Urothelium cell line (cell line): ENCODE results near the gene NCAM1.
A peak's percentile ranks its signal among the peaks of the same experiment; 100 is the strongest.

ENCODE experiments used
- DNase-seq: peaks from one replicate; pipeline ENCODE4 v3.0.0; 2011; ENCODE audit warnings: low spot score, mixed read lengths
- FAIRE-seq: peaks from 2 replicates; lab custom pipeline; 2011; peaks lifted over from hg19 to GRCh38; lab: Jason Lieb, UNC

Gene NCAM1

DNA sequence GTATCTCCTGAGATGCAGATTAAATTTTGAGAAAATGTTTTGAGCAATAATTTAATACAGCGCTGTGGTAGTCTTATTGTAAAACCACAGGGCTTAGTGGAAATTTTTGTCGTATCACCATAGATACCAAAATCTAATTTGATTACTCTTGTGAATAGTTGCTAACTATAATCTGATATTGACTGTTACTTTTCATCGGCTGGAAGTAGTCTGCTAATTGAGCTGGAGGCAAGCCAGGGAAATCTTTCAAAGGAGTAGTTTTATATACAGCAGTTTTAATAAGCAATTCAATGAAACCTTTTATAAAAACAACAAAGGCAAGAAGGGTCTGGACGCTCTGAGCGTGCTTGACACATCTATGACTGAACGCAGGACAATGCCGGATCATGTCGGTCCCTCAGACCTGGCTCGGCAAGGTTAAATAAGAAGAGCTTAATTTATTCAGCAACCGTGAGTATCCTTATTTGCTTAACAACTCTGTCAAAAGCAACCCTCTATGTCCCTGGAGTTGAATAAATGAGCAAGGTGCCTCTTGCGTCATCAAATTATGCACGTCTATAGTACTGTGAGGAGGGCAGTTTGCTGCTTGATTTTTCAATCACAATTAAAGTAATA is 121.2 kb downstream of the NCAM1 start:
- DNase-seq, result no peak

DNA sequence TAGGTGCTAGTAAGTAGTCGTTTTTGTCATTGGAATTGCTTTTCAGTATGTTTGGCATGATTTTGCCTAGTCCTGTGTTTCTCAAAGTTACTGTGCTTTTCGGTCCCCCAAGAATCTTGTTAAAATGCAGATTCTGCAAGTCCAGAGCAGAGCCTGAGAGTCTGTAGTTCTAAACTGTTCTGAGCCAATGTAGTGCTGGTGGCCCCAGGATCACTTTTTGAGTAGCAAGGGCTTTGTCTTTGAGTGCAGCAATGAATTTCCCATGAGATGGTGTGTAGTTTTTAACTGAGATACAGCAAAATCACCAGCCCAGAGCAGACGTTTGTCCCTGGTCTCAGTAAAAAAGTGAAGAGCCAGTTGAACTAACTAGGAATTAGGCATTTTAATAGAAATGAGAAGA is 122.4 kb downstream of the NCAM1 start:
- FAIRE-seq (no peak), DNase-seq (no peak)

More for the DNA sequence above, 121.2 kb downstream of the NCAM1 start:
- FAIRE-seq, result no peak

DNA sequence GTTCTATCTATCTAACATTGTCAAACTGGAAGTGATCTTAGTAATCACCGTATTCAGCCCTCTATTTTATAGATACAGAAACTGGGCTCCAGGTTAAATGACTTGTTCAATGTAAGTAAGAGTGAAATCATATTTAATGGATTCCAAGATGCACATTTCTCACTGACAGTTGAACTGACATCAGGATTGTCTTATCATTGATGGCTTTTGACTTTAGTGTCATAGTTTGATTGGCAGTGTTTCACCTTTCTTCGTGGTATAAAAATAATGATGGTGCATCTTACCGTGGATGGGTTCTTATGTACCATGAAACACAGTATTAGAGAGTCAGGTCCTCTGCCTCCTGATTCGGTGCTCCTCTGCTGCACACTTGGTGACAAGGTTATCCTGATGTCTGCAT is 123.1 kb downstream of the NCAM1 start:
- DNase-seq, result no peak
- FAIRE-seq, result peak; percentile 83

DNA sequence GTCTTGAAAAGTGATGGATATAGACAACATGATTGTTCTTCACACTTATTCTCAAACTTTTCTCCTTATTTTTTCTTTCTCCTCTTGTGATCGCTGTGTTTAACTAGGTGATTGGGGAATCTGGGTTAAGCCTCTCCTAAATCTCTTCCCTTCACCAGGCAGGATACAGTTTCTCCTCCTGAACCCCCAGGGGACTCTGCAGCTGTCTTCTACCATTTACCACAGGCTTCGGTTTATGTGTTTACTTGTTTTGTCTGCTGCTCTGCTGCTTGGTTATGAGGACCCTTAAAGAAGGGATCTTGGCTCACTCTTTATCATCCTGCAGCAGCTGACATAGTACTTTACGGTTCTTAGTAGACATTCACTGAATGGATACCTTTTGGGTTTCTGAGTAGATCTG is 124.2 kb downstream of the NCAM1 start:
- no peak for FAIRE-seq
- DNase-seq, result no peak

DNA sequence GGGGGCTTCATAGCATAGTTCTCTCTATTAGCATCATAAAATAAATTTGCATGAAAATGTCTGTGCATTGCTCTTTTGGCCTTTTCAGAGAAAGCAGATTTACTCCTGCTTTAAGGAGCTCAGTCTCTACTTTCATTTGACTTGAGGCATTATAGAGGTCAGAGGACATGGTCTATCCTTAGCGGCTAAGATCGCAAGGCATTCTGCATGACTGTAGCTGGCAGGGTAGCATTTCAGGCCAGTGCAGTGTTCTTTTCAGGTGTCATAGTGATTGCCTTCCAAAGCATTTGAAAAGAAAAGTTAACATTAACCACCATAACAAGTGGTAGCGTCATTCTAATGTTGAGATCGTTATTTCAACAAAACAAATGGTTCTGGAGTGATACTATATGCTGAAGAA is 126.5 kb downstream of the NCAM1 start:
- no peak for FAIRE-seq
- DNase-seq, result no peak

DNA sequence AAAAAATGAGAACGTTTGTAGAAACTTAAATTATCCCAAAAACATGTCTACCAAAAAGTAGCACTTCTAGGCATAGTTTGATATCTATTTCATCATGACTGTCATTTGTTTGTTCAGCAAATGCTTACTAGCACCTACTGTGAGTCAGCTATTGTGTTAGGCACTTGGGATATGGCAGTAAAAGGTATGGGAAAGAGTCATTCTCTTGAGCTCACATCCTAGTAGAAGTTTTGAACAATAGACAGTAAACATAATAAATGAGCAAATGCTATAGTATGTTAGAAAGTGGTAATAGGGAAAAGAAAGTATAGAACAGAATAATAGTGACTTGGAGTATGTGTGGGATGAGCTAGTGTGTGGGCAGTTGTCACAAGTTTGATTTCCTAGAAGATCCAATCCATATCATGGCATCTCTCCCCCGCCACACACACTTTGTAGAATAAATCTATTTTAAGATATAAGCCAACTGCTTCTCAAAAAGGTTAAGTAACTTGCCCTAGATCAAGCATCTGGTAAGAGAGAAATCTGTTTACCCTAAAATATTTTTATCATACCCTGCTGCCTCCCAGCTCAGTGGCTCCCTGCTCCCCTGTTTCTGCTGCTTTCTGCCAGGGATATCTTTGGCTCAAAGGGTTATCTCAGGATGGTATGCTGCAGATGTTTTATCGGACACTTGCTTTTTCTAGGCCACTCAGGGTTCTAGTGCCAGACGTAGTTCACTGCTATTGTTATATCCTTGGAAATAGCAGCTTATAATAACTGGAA is 129.7 kb downstream of the NCAM1 start:
- FAIRE-seq, result peak; percentile 56

DNA sequence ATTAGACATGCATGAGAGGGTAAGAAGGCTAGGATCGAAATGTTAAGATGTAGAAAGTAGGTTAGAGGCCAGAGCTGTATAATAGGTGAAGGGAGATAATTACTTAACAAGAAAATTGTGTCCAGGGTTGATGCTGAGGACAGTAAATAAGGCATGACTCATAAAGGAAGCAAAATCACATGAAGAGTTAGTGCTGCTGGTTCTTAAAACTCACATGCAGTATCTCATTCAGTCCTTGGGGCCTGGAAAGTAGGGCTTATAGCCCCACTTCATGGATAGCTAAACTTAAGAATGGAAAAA is 130.2 kb downstream of the NCAM1 start:
- DNase-seq (no peak), FAIRE-seq (no peak)

More for the DNA sequence above, 129.7 kb downstream of the NCAM1 start:
- peak; percentile 36 for DNase-seq

DNA sequence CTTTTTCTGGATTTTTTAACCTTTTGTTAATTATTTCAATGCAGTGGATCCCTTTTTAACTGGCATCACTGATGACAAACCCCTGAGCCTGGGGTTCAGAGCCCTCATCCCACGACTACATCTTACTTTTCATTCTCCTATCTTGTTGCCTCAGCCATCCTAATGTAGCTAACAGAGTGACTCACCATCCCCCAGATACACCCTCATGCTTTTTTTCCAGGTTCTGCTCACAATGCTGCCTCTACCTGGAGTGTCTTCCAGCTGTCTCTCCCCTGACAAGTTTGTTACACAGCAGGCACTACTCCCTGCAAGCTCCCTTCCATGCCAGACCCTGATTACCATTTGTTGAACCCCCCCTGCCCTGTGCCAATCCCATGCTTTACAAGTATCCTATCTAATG is 135.4 kb downstream of the NCAM1 start:
- FAIRE-seq, result no peak
- DNase-seq, result no peak

DNA sequence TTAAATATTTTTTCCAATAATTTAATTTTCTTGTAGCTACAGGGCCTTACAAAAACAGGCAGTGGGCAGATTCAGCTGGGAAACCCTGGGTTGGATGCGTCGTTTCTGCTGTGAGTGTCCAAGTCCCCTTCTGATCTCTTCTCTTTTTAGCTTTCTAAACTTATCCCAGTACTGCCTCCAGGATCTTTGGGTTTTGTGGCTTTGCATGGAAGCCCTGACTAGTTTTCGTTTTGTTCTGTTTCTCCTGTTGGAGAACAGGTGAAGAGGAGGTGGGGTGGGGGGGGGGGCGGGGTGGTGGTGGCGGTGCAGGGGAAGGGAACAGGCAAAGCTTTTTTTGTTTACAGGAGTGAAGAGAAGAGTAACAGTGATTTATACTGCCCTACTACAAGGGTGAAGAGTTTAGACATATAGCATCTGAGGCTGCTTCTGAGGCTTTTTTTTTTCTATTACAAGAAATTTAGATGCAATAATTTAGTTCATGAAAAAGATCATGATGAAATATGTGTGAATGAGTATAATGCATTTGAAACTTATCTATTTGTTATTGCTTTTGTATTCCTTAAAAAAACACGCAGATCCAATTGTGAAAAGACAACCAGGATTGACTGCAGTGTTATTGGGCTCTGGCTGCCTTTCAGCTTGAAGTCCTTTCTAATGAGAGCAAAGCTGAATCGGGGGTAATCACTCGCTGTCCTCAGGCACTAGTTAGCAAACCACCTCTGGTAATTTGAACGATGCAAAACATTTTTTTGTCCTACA is 142.9 kb downstream of the NCAM1 start:
- DNase-seq (no peak), FAIRE-seq (no peak)

DNA sequence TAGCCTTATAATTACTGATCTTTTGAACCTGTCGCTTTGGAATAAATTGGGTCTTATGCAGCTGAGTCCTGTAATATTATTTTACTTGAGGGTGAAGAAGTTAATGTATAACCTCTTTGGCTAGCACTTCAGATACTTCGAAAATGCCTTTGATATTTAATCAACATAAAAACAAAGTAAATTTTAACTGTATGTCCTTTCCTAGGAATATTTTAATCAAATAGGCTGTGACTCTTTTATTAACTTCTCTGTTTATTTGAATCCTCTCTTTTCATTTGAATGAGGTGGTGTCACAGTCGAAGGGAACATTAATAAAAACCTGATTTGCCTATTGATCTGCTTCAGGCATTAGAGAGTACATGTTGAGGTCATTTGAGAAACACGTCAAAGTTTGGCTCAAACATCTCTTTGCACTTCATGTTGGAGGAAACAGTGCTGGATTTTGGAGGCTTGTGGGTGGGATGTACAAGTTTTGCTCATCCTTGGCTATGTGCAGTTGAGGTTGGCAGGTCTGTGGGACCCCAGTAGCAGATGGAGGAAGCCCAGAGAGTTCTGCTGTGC is 143.6 kb downstream of the NCAM1 start:
- FAIRE-seq (no peak), DNase-seq (no peak)

DNA sequence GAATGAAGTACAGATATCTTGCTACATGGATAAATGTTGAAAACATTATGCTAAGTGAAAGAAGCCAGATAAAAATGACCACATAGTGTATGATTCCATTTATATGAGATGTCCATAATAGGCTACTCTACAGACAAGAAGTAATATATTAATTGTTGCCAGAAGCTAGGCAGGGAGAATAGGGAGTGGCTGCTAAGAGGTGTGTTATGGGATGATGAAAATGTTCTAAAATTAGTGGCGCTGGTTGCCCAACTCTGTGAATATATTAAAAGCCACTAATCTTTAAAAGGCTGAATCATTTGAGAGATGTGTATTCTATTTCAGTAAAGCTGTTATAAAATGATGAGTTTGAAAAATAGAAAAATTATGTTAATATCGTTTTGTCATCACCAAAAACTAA is 144.4 kb downstream of the NCAM1 start:
- DNase-seq, result no peak

DNA sequence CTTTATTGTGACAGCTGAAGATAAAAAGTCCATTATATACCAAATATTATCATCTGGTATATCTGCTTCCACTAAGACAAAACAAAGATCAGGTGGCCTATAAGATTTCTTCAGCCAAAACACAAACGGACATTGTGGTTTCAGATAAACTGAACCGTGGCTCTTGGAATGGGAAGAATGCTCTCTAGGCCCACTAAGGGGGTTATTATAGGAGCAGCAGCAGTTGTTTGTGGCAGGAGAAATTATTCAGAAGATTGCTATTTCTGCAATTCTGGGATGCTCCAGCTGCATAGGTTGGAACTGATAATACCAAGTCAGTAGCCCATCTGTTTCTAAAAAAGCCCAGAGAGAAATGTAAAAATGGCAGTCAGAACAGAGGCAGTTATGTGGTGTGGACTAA is 145.3 kb downstream of the NCAM1 start:
- DNase-seq (peak; percentile 82), FAIRE-seq (no peak)

More for the DNA sequence above, 144.4 kb downstream of the NCAM1 start:
- FAIRE-seq, result no peak

DNA sequence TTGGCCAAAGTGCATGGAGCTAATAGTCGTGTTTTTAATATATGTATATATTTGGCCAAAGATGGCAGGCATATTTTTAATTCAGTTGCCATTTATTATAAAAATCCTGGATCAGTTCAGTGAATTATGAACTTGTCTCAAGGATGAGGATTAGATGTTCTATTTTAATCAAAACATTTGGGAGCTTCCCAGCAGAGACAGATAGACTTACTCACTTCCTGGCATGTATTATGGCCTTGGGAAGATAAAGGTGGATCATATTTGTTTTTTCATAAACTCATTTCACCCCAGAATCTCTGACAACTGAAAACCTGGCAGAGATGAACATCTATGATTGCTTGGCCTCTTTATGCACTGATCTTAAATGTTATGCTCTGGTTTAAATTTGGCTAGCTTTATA is 148.8 kb downstream of the NCAM1 start:
- DNase-seq (no peak), FAIRE-seq (no peak)

DNA sequence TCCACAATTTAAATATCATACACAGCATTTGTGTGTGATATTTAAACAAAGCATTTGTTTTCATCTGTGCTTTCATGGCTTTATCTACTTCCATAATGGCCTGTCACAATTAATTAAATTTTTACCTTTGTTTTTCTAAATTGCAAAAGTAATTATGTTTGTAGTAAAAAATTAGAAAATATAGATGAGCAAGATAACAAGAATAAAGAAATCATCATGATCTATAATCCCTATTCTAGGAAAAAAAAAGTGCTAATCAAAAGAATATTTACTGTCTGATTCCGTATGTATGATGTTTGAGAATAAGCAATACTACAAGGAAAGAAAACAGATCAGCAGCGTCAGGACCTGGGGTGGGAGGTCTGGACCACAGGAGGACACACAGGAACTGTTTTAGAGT is 149.9 kb downstream of the NCAM1 start:
- DNase-seq (no peak), FAIRE-seq (no peak)

DNA sequence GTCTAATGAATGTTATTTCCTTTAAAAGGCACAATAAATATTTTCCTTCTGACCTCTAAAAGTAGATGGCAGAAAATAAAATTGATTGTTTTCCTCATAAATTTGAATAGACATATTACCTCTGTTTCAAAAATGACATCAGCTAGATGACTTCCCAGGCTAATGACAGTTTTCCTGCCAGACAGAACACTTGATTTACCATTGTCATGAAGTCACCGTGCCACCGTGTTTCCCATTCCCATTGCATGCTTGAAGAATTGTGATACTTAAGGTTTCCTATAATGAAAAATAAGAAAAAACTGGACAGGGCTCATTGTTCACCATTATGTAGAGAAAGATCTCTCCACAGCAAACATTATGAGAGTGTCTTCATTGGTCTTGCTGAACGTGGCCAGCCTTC is 151.1 kb downstream of the NCAM1 start:
- FAIRE-seq, result no peak
- no peak for DNase-seq

DNA sequence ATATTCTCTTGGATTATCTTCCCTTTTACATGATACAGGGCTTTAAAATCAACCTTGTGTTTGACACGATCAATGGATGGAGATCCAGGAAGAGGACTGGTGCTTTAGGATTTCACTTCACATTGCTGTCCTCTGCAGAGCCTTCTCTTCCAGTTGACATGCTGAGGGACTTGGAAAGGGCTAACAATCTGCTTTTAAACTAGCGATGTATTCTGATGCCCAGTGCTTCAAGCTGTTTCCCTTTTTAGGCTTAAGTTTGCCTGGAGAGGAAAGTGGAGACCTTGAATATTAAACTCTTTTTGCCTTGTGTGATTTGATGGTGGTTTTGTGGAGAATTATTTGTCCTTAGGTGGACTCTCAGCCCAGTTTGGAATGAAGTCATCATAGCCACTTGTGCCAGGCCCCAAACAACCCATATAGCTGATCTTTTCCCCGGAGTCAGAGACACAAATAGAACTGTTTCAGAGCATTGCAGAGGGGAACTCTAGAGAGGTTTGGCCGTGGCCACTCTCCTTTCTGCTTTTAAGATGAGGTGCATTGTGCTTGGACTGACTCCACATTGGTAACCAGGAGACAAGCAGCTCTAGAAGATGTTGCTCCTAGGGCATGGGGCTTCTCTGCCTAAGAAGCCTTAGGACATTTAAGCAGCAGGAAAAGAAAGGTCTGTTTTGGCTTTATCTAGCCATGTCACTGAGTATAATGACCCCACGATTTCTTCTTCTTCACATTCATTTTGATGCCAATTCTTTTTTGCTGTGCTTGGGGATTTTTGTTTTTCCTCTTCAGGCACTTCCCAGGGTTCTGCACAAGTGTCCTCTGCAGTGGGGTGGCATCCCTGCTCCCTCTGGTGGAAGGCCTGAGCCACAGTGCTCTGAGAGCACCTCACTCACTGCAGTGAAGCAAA is 152.8 kb downstream of the NCAM1 start:
- peak; percentile 69 for DNase-seq
- no peak for FAIRE-seq

DNA sequence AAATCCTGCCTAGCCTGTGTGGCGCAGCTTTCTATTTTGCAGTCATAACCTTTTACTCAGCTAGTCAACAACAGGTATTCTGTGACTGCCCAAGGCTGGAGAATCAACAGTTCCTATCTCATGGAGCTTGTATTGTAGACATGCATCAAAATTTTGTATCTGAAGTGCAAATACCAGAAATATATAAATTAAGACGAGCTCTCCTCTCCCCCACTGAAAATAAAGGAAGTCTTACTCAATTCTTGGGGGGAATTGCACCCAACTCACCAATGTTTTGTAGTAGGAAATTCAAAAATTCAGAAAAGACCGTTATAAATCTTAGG is 153.4 kb downstream of the NCAM1 start:
- DNase-seq (no peak), FAIRE-seq (no peak)

DNA sequence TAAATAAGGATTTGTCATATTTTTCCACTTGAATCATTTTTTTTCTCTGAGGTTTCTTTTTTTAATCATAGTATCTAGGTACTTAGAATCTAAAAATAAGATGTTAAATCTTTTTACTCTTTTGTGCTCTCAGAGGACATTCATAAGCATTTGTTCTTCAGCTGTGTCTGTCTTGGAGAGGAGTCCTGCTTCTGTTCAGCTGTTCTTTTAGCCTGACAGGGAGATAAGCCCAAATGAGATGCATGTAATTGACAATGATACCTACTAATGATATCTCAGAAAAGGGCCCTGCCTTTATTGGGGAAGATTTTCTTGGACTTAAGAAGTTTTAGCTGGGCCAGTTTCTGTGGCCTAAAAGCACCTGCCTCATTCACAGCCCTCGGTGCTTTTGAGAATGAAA is 156.9 kb downstream of the NCAM1 start:
- DNase-seq (no peak), FAIRE-seq (no peak)

DNA sequence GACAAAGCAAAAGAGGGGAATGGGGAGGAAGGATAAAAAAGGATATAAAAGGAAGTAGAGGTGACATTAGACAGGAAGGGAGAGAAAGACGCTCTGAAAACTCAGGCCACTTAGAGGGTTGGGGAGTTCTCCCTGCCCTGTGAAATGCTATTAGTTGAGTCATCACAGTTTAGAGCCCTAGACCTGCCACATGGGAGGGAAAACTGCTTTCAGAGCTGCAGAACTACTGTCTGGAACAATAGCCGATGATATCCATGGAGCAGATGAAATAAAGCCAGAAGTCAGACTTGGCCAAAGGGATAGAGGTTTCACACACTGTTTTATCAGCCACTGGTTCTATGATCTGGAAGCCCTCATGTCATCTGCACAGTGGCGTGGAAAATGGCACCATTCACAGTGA is 157.9 kb downstream of the NCAM1 start:
- peak; percentile 23 for DNase-seq
- FAIRE-seq, result peak; percentile 72

DNA sequence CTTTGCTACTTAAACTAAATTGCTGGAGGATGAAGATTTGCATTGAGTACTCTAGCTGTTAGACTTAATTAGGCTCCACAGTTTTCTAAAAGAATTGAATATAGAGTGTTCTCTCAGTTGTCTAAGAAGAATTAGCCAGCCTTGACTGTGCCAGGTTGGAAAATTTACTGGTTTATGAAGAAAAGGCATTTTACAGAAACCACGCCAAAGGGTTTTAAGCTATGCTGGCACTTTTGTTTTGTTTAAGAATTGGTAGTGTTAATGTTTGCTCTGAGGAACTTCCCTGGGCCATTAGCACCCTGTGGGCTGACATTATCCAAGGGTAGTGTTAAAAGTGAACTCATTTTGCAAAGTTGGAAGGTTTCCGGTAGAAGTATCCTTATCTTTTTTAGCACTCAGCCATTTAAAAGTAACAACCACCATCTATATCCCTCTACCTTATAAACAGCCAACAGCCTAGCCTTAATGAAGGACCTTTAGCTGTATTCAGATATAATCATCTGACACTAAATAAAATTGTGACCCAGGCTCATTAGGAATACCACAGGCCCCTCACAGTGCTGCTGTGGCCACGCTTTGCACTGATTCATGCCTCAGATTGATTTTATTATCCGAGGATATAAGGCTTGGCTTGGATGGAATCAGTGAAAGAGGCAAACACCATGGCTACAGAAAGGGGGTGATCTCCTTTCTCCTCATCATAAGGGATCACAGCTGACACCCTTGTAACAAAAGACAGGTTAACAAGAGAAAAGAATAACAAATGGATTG is 158.9 kb downstream of the NCAM1 start:
- FAIRE-seq (no peak), DNase-seq (no peak)
